Keratinocyte (primary cell): ENCODE data around the gene WDFY1. TPM values are rescaled to one million over a fixed set of nuclear protein-coding genes. Genes with fewer than 3 reads are reported as not detected.

Experiments used
- DNase-seq: peaks from one replicate; pipeline ENCODE4 v3.0.0-alpha.2; 2011; ENCODE audit warnings: low read depth, missing footprints, low spot score
- FAIRE-seq: peaks from 2 replicates; lab custom pipeline; 2011; peaks lifted over from hg19 to GRCh38; lab: Jason Lieb, UNC
- H2AFZ ChIP-seq: 2 replicates; pipeline ENCODE4 v1.6.0; 2012; ENCODE audit warnings: low read length, control low read depth, inconsistent platforms; ENCODE audit not compliant: control insufficient read depth
- H3K27ac ChIP-seq: 2 replicates; pipeline ENCODE4 v1.5.1; 2011; ENCODE audit warnings: low read length; ENCODE audit not compliant: control insufficient read depth, insufficient read depth
- H3K27me3 ChIP-seq: 3 replicates; pipeline ENCODE4 v1.6.0; 2011; ENCODE audit warnings: low read length; ENCODE audit not compliant: control insufficient read depth, insufficient read depth; ENCODE audit errors: extremely low read depth
- H3K36me3 ChIP-seq, 2 experiments: 2 replicates in 1 of 2; 3 replicates in 1 of 2; pipeline ENCODE4 v1.5.1; 2011; ENCODE audit warnings: low read length in 2 of 2, mild to moderate bottlenecking in 1 of 2; ENCODE audit not compliant: control insufficient read depth in 2 of 2, insufficient read depth in 2 of 2; ENCODE audit errors: extremely low read depth in 1 of 2
- H3K4me1 ChIP-seq: 3 replicates; pipeline ENCODE4 v1.5.1; 2011; ENCODE audit warnings: low read length; ENCODE audit not compliant: control insufficient read depth, insufficient read depth; ENCODE audit errors: extremely low read depth
- H3K4me2 ChIP-seq: 3 replicates; pipeline ENCODE4 v1.6.0; 2011; ENCODE audit warnings: low read depth, low read length; ENCODE audit not compliant: control insufficient read depth, insufficient read depth; ENCODE audit errors: extremely low read depth
- H3K4me3 ChIP-seq, 3 experiments: fragments of 200-600 bp in 1 of 3; sonication (generic) in 1 of 3; 2 replicates in 2 of 3; 3 replicates in 1 of 3; pipeline ENCODE4 v1.5.1; 2011 to 2016; ENCODE audit warnings: low read length in 3 of 3, mild to moderate bottlenecking in 3 of 3, control low read depth in 2 of 3, inconsistent platforms in 1 of 3, low read depth in 1 of 3, mixed read lengths in 1 of 3, mixed run types in 1 of 3, moderate library complexity in 1 of 3; ENCODE audit not compliant: control insufficient read depth in 2 of 3, insufficient read depth in 2 of 3; ENCODE audit errors: extremely low read depth in 1 of 3
- H3K79me2 ChIP-seq: 2 replicates; pipeline ENCODE4 v1.6.0; 2012; ENCODE audit warnings: low read length; ENCODE audit not compliant: control insufficient read depth, insufficient read depth
- H3K9ac ChIP-seq: 3 replicates; pipeline ENCODE4 v1.6.0; 2011; ENCODE audit warnings: low read length; ENCODE audit not compliant: control insufficient read depth, insufficient read depth; ENCODE audit errors: extremely low read depth
- H3K9me1 ChIP-seq: 3 replicates; pipeline ENCODE4 v1.6.0; 2011; ENCODE audit warnings: low read length; ENCODE audit not compliant: control insufficient read depth, insufficient read depth; ENCODE audit errors: extremely low read depth
- H3K9me3 ChIP-seq: 2 replicates; pipeline ENCODE4 v1.5.1; 2012; ENCODE audit warnings: low read depth, low read length; ENCODE audit not compliant: control insufficient read depth
- H4K20me1 ChIP-seq: 3 replicates; pipeline ENCODE4 v1.6.0; 2011; ENCODE audit warnings: low read length; ENCODE audit not compliant: control insufficient read depth, insufficient read depth; ENCODE audit errors: extremely low read depth
- EZH2 ChIP-seq: IDR thresholded peaks from one replicate; pipeline ENCODE4 v1.6.1; 2012; ENCODE audit warnings: inconsistent platforms, mild to moderate bottlenecking, low read length, moderate library complexity
- dilution Hi-C: fragments of 300-500 bp; cut with MboI; formaldehyde crosslinking; loops from one replicate; pipeline ENCODE4 v1.7.0; 2020; ENCODE audit warnings: low sequenced_read_pairs; ENCODE audit not compliant: extremely low pct_ligation_motif_present
- polyA plus RNA-seq, 5 experiments: library from polyadenylated mRNA; depleted of rRNA in 3 of 5; stranded (reverse) in 3 of 5; stranded (forward) in 1 of 5; unstranded in 1 of 5; fragments of >200 nt; gene quantifications; 1 replicate in 1 of 5; 2 replicates in 3 of 5; 3 replicates in 1 of 5; pipeline versions ENCODE4 v1.2.1 to v1.2.3, GENCODE V29; 2011 to 2012; ENCODE audit warnings: missing spikeins in 2 of 5, low read depth in 1 of 5, low replicate concordance in 1 of 5
- TF ChIP-seq, protein P1 (sequence below), 3 experiments: IDR thresholded peaks in 1 of 3; conservative IDR thresholded peaks in 1 of 3; optimal IDR thresholded peaks in 1 of 3; 2 replicates in 2 of 3; 3 replicates in 1 of 3; pipeline versions ENCODE3 to v1.5.1; 2011; ENCODE audit warnings: low read length in 3 of 3, mild to moderate bottlenecking in 3 of 3, moderate library complexity in 2 of 3, control low read depth in 1 of 3, inconsistent platforms in 1 of 3; ENCODE audit not compliant: insufficient read depth in 2 of 3; ENCODE audit errors: extremely low read depth in 1 of 3

The WDFY1 gene
- polyA plus RNA-seq, 1 donor (not counting 4 experiments of a cell fraction or from before 2014, with no cell fraction given), result 54.9 TPM

GRCh38 chr2:223937535-223937934 is 7.6 kb downstream of the WDFY1 start:
- DNase-seq (no peak), FAIRE-seq (no peak)
- Histone ChIP-seq H3K27ac (no peak overlapping the region), H3K9me3 (no peaks in the 10 kb centered on the region), H3K9ac (no peak overlapping the region), H3K36me3 (no peaks in the 10 kb centered on the region), H2AFZ (no peak overlapping the region), H4K20me1 (no peaks in the 10 kb centered on the region), H3K79me2 (peaks cover 80% of the 10 kb centered on the region), H3K27me3 (no peaks in the 10 kb centered on the region), H3K4me2 (no peak overlapping the region), H3K9me1 (no peaks in the 10 kb centered on the region), H3K4me3 (no peak overlapping the region), H3K4me1 (peaks cover 17% of the 10 kb centered on the region)
- TF ChIP-seq, protein P1, sequence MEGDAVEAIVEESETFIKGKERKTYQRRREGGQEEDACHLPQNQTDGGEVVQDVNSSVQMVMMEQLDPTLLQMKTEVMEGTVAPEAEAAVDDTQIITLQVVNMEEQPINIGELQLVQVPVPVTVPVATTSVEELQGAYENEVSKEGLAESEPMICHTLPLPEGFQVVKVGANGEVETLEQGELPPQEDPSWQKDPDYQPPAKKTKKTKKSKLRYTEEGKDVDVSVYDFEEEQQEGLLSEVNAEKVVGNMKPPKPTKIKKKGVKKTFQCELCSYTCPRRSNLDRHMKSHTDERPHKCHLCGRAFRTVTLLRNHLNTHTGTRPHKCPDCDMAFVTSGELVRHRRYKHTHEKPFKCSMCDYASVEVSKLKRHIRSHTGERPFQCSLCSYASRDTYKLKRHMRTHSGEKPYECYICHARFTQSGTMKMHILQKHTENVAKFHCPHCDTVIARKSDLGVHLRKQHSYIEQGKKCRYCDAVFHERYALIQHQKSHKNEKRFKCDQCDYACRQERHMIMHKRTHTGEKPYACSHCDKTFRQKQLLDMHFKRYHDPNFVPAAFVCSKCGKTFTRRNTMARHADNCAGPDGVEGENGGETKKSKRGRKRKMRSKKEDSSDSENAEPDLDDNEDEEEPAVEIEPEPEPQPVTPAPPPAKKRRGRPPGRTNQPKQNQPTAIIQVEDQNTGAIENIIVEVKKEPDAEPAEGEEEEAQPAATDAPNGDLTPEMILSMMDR (optimal IDR thresholded peaks at IDR 0.05 in 1 of 3, IDR thresholded peaks at IDR 0.05 in 1 of 3, conservative IDR thresholded peaks at IDR 0.05 in 1 of 3; ENCODE audit: extremely low read depth in 1 of 3, insufficient read depth in 2 of 3, low read length in 3 of 3), result no peak
- no peak for TF ChIP-seq EZH2
- dilution Hi-C loops, result no loop called here

- Histone ChIP-seq H2AFZ (no peak overlapping the region), H3K36me3 (no peaks in the 10 kb centered on the region), H3K9me3 (no peaks in the 10 kb centered on the region), H3K27ac (no peak overlapping the region), H3K4me2 (no peak overlapping the region), H3K9ac (no peak overlapping the region), H3K27me3 (no peaks in the 10 kb centered on the region), H3K4me3 (no peak overlapping the region), H3K79me2 (peaks cover 84% of the 10 kb centered on the region), H3K4me1 (peaks cover 15% of the 10 kb centered on the region), H4K20me1 (no peaks in the 10 kb centered on the region), H3K9me1 (no peaks in the 10 kb centered on the region)
- dilution Hi-C loops, result no loop called here
- TF ChIP-seq EZH2, result no peak
- TF ChIP-seq, protein P1 (optimal IDR thresholded peaks at IDR 0.05 in 1 of 3, IDR thresholded peaks at IDR 0.05 in 1 of 3, conservative IDR thresholded peaks at IDR 0.05 in 1 of 3; ENCODE audit: extremely low read depth in 1 of 3, insufficient read depth in 2 of 3, low read length in 3 of 3), result no peak
- DNase-seq (no peak), FAIRE-seq (no peak)
Measured at GRCh38 chr2:223936862-223937326, 8.2 kb downstream of the WDFY1 start.
